GM10266 (cell line): ENCODE data around the gene TMTC3.

Source experiments
- DNase-seq: peaks from one replicate; pipeline ENCODE4 v3.0.0; 2012; ENCODE audit errors: extremely low spot score
- TF ChIP-seq, protein P1 (sequence below): IDR thresholded peaks from 2 replicates; pipeline ENCODE4 v1.5.1; 2012; ENCODE audit warnings: mild to moderate bottlenecking, low read depth; ENCODE audit not compliant: control insufficient read depth, insufficient read depth; ENCODE audit errors: missing control alignments

Gene TMTC3

DNA sequence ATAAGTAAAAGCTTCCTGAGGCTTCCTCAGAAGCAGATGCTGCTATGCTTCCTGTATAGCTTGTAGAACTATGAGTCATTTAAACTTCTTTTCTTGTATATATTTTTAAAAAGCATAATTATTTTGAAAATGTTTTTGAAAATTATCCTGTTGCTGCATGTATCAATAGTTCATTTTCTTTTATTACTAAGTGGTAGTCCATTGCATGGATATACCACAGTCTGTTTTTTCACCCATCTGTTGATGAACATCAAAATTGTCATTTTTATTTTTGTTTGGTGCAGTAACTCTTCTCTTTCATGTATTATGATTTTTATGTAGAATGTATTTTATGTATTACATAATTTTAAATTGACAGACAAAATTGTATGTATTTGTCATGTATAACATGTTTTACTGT lies 81.4 kb downstream of the TMTC3 start:
- TF ChIP-seq, protein P1, sequence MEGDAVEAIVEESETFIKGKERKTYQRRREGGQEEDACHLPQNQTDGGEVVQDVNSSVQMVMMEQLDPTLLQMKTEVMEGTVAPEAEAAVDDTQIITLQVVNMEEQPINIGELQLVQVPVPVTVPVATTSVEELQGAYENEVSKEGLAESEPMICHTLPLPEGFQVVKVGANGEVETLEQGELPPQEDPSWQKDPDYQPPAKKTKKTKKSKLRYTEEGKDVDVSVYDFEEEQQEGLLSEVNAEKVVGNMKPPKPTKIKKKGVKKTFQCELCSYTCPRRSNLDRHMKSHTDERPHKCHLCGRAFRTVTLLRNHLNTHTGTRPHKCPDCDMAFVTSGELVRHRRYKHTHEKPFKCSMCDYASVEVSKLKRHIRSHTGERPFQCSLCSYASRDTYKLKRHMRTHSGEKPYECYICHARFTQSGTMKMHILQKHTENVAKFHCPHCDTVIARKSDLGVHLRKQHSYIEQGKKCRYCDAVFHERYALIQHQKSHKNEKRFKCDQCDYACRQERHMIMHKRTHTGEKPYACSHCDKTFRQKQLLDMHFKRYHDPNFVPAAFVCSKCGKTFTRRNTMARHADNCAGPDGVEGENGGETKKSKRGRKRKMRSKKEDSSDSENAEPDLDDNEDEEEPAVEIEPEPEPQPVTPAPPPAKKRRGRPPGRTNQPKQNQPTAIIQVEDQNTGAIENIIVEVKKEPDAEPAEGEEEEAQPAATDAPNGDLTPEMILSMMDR: no peak
- DNase-seq: no peak

DNA sequence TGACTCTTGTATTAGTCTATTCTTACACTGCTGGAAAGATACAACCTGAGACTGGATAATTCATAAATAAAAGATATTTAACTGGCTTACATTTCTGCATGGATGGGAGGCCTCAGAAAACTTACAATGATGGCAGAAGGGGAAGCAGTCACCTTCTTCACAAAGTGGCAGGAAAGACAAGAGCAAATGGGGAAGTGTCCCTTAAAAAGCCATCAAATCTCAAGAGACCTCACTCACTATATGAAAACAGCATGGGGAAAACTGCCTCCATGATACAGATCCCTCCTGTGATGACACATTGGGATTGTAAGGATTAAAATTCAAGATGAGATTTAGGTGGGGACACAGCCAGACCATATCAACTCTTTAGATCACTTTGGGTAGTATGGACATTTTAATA lies 83.7 kb downstream of the TMTC3 start:
- no peak for DNase-seq
- TF ChIP-seq, protein P1: no peak

DNA sequence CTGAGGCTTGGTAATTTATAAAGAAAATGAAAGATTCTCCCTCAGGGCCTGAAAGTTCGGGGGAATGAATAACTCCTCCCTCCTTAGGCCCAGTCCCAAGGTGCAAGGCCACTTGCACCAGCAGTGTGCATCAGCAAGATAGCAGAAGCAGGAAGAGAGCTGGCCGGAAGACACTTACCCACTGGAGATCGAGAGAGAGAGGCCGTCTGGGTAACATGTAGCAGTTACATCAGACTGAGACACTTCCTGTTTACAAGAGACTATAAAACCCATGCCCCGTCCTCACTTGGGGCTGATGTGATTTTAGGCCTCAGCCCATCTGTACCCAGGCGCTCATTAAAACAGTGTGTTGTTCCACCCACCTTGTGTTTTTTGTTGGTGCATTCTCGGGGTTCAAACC lies 85.2 kb downstream of the TMTC3 start:
- TF ChIP-seq, protein P1: no peak
- DNase-seq: no peak

DNA sequence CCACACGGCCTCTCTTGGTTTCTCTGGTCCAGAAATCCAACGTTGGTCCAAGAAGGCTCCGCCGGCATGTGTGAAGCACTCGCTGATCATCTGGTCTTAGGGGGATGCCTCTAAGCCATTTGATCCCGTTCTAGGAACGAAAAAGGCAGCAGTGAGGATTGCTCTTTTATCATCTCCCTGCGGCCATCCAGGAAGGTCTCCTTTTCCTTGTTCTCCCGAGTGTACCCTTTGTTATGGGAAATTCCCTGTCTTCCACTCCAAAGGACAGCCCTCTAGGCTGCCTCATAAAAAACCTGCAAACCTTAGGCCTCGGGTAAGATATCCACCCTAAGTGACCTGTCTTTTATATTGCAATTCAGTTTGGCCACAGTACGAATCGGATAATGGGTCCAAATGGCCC lies 85.8 kb downstream of the TMTC3 start:
- DNase-seq: no peak
- TF ChIP-seq, protein P1: no peak

DNA sequence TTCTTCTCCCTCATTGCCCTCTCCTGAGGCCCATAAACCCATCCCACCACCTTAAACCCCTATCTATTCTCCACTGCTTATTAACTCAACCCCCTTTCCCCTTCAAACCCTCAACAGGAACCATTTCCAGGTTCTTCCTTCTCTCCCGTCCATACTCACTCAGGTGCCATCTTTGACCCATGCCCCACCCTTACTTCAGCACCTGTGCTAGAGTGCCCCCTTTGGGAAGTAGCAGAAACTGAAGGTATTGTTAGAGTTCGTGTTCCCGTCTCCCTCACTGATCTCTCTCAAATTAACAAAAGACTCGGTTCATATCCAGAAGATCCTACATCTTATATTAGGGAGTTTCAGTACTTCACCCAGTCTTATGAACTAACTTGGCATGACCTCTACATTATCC lies 86.6 kb downstream of the TMTC3 start:
- DNase-seq: no peak
- TF ChIP-seq, protein P1: no peak

DNA sequence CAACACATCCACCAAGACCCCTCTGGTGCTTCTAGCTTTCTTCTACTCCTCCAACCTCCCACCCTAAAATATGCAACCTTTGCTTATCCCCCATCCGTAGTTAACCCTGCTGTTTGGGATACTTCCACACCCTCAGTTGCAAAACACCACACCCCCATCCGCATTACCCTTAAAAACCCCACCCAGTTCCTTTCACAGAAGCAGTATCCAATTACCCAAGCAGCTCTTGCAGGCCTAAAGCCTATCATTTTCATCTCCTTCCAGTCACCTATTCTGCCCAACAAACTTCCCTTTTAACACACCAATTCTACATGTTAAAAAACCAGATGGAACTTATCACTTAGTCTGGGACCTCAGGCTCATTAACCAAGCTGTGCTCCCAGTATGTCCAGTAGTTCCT lies 88.2 kb downstream of the TMTC3 start:
- TF ChIP-seq, protein P1: no peak

DNA sequence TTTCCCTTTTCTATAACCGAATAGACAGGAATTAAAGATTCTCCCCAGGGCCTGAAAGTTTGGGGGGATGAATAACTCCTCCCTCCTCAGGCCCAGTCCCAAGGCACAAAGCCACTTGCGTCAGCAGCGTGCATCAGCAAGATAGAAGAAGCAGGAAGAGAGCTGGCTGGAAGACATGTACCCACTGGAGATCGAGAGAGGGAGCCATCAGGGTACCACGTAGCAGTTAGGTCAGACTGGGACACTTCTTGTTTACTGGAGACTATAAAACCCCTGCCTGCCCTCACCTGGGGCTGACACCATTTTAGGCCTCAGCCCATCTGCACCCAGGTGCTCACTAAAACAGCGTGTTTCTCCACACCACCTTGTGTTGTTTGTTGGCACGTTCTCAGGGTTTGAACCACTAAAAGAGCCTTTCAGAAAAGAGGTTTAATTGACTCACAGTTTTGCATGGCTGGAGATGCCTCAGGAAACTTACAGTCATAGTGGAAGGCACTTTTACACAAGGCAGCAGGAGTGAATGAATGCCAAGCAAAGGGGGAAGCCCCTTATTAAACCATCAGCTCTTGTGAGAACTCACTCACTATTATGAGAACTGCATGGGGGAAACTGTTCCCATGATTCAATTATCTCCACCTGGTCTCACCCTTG lies 93.2 kb downstream of the TMTC3 start:
- DNase-seq: no peak
- TF ChIP-seq, protein P1: no peak

More for the DNA sequence above, 88.2 kb downstream of the TMTC3 start:
- no peak for DNase-seq
